Measurements from ENCODE around the gene TSC2.
"Not testable (repeated sequence)": the region's sequence is repeated elsewhere in the genome, so short reads cannot be mapped to it uniquely, and the experiment has no call there.

TSC2 gene

GRCh38 chr16:2032285-2033056, 15.3 kb upstream of the TSC2 start:
- no peak for DNase-seq

- DNase-seq: no peak
Observed at GRCh38 chr16:2033057-2033908, 14.5 kb upstream of the TSC2 start.

- not testable (repeated sequence) for DNase-seq
Observed at GRCh38 chr16:2033909-2034695, 13.7 kb upstream of the TSC2 start.

- no peak for DNase-seq
Observed at GRCh38 chr16:2034696-2035430, 12.9 kb upstream of the TSC2 start.

- DNase-seq: no peak
Observed at GRCh38 chr16:2035431-2036199, 12.2 kb upstream of the TSC2 start.

GRCh38 chr16:2036200-2036966, 11.4 kb upstream of the TSC2 start:
- DNase-seq: no peak

GRCh38 chr16:2037115-2037514, 10.7 kb upstream of the TSC2 start:
- DNase-seq: no peak

- DNase-seq: no peak
Observed at GRCh38 chr16:2037647-2038381, 10.0 kb upstream of the TSC2 start.

- DNase-seq: no peak
Observed at GRCh38 chr16:2038382-2039231, 9.2 kb upstream of the TSC2 start.

- DNase-seq: peak; percentile 10
Observed at GRCh38 chr16:2039274-2040031, 8.3 kb upstream of the TSC2 start.

GRCh38 chr16:2040041-2040786, 7.6 kb upstream of the TSC2 start:
- DNase-seq: no peak

GRCh38 chr16:2040787-2041522, 6.8 kb upstream of the TSC2 start:
- DNase-seq: peak; percentile 5

GRCh38 chr16:2042171-2042985, 5.4 kb upstream of the TSC2 start:
- DNase-seq: peak; percentile 72

GRCh38 chr16:2042986-2043666, 4.7 kb upstream of the TSC2 start:
- peak; percentile 68 for DNase-seq

- peak; percentile 32 for DNase-seq
Observed at GRCh38 chr16:2043667-2044451, 3.9 kb upstream of the TSC2 start.

Measured in NCI-H774 (cell line).